GM12878 (cell line): ENCODE results near the gene UBAC2. TPM values are rescaled to one million over a fixed set of nuclear protein-coding genes. Genes with fewer than 3 reads are reported as not detected.
A peak's percentile ranks its signal among the peaks of the same experiment; 100 is the strongest.

Experiments
- ATF2 ChIP-seq: IDR thresholded peaks from 2 replicates; pipeline ENCODE4 v1.6.1; 2012; ENCODE audit warnings: low read length, inconsistent platforms
- BCLAF1 ChIP-seq: fragments of 450-650 bp; IDR thresholded peaks from 2 replicates; pipeline ENCODE4 v1.6.1; 2017; ENCODE audit warnings: antibody characterized with exemption, mild to moderate bottlenecking, moderate library complexity
- BRCA1 ChIP-seq: IDR thresholded peaks from 2 replicates; pipeline ENCODE4 v1.6.1; 2011; ENCODE audit warnings: low read depth, low read length, improper control_type of control experiment
- CBX5 ChIP-seq: sonication (generic); IDR thresholded peaks from 2 replicates; pipeline ENCODE4 v1.6.1; 2016; ENCODE audit warnings: low read depth, moderate library complexity, mild to moderate bottlenecking, inconsistent platforms
- CEBPZ ChIP-seq: fragments of 150-350 bp; IDR thresholded peaks from 2 replicates; pipeline ENCODE4 v1.6.1; 2016; ENCODE audit warnings: low read depth, low read length
- EP300 ChIP-seq, 2 experiments: fragments of 150-350 bp in 1 of 2; IDR thresholded peaks; 2 replicates each; pipeline ENCODE4 v1.6.1; 2011 to 2012; ENCODE audit warnings: low read depth in 2 of 2, low read length in 2 of 2, borderline replicate concordance in 1 of 2, improper control_type of control experiment in 1 of 2, inconsistent platforms in 1 of 2; ENCODE audit not compliant: control insufficient read depth in 1 of 2
- MTA3 ChIP-seq: IDR thresholded peaks from 2 replicates; pipeline ENCODE4 v1.6.1; 2012; ENCODE audit warnings: low read length, inconsistent platforms, borderline replicate concordance
- MXI1 ChIP-seq: fragments of 150-350 bp; IDR thresholded peaks from 2 replicates; pipeline ENCODE4 v1.6.1; 2011; ENCODE audit warnings: low read depth, mild to moderate bottlenecking, inconsistent platforms, low read length, improper control_type of control experiment
- RELB ChIP-seq: fragments of 450-650 bp; IDR thresholded peaks from 2 replicates; pipeline ENCODE4 v1.6.1; 2017; ENCODE audit warnings: low read depth, mild to moderate bottlenecking, moderate library complexity
- SP1 ChIP-seq: IDR thresholded peaks from one replicate; pipeline ENCODE4 v1.6.1; 2011; ENCODE audit warnings: low read depth, low read length
- USF2 ChIP-seq: IDR thresholded peaks from 2 replicates; pipeline ENCODE4 v1.6.1; 2011; ENCODE audit warnings: low read depth, low read length, improper control_type of control experiment, borderline replicate concordance
- ZBTB11 ChIP-seq: fragments of 450-650 bp; formaldehyde crosslinking; IDR thresholded peaks from 2 replicates; pipeline ENCODE4 v1.5.0; 2022; ENCODE audit warnings: mild to moderate bottlenecking, missing genetic modification characterization
- polyA plus RNA-seq, 11 experiments: library from polyadenylated mRNA; depleted of rRNA in 4 of 11; unstranded in 6 of 11; stranded (reverse) in 5 of 11; fragments of >200 nt; fragmentation: Nextera tagmentation in 4 of 11; fragmentation: Illumina TruSeq in 1 of 11; extraction: Ambion mirVana in 4 of 11; extraction: Trizol in 1 of 11; gene quantifications; 1 replicate in 1 of 11; 2 replicates in 10 of 11; pipeline versions ENCODE4 v1.2.1 to v1.2.3, GENCODE V29; 2011 to 2016; ENCODE audit warnings: inconsistent platforms in 2 of 11, missing spikeins in 2 of 11, low read depth in 1 of 11
- total RNA-seq, 4 experiments: library from RNA; depleted of rRNA in 3 of 4; stranded (reverse); fragments of >200 nt in 3 of 4; fragmentation: Illumina TruSeq in 1 of 4; extraction: Trizol in 1 of 4; gene quantifications; 2 replicates each; pipeline versions ENCODE4 v1.2.1 to v1.2.3, GENCODE V29; 2013 to 2021

The UBAC2 gene
- total and polyA plus RNA-seq, 10 of the 15 experiments (the other 5 are each of a cell fraction or from before 2014, with no cell fraction given) = 3.0 to 54.6 (median 17.4) TPM

- TF ChIP-seq BCLAF1 (no peak), ATF2 (peak; percentile 97), MTA3 (peak; percentile 96), MXI1 (0 out of 2 replicates have a peak, but pooled peaks have one; percentile 11), USF2 (no peak), CEBPZ (no peak), BRCA1 (no peak), CBX5 (peak; percentile 69; the same call in 1 of the 2 replicates), ZBTB11 (CRISPR knock-in tag) (no peak), EP300 (IDR thresholded peaks at IDR 0.05; ENCODE audit: borderline replicate concordance in 1 of 2, control insufficient read depth in 1 of 2, low read depth in 2 of 2, low read length in 2 of 2) (peak; percentile 93 to 96), RELB (peak; percentile 92), SP1 (peak; percentile 62)
Measured at GRCh38 chr13:99228737-99229691, 28.4 kb downstream of the UBAC2 start (continued).
